HEK293 (cell line): ENCODE measurements around the gene ZNF280B.
"Not testable (repeated sequence)": the region's sequence is repeated elsewhere in the genome, so short reads cannot be mapped to it uniquely, and the experiment has no call there.

Experiments
- WT1 ChIP-seq: fragments of 450-650 bp; formaldehyde crosslinking; IDR thresholded peaks from 2 replicates; pipeline ENCODE4 v1.5.1; 2016; ENCODE audit warnings: missing biosample characterization, missing genetic modification characterization
- ZBTB49 ChIP-seq: fragments of 450-650 bp; formaldehyde crosslinking; IDR thresholded peaks from 2 replicates; pipeline ENCODE4 v1.5.1; 2016; ENCODE audit warnings: missing biosample characterization, missing genetic modification characterization, low read depth
- ZNF114 ChIP-seq: fragments of 450-650 bp; formaldehyde crosslinking; IDR thresholded peaks from 2 replicates; pipeline ENCODE4 v1.5.0; 2017; ENCODE audit warnings: missing biosample characterization, missing genetic modification characterization
- ZNF302 ChIP-seq: fragments of 450-650 bp; formaldehyde crosslinking; IDR thresholded peaks from 2 replicates; pipeline ENCODE4 v1.5.1; 2016; ENCODE audit warnings: missing biosample characterization, missing genetic modification characterization, low read depth
- ZNF416 ChIP-seq: fragments of 450-650 bp; formaldehyde crosslinking; IDR thresholded peaks from 2 replicates; pipeline ENCODE4 v1.5.1; 2016; ENCODE audit warnings: missing biosample characterization, missing genetic modification characterization
- ZSCAN4 ChIP-seq: fragments of 450-650 bp; formaldehyde crosslinking; IDR thresholded peaks from 2 replicates; pipeline ENCODE4 v1.5.1; 2017; ENCODE audit warnings: missing biosample characterization, missing genetic modification characterization
- TF ChIP-seq, protein P1 (sequence below): fragments of 450-650 bp; formaldehyde crosslinking; IDR thresholded peaks from 2 replicates; pipeline ENCODE4 v1.5.1; 2016; ENCODE audit warnings: missing biosample characterization, missing genetic modification characterization
- TF ChIP-seq, protein P2 (sequence below): fragments of 450-650 bp; formaldehyde crosslinking; IDR thresholded peaks from 2 replicates; pipeline ENCODE4 v1.5.1; 2016; ENCODE audit warnings: missing biosample characterization, missing genetic modification characterization

DNA sequence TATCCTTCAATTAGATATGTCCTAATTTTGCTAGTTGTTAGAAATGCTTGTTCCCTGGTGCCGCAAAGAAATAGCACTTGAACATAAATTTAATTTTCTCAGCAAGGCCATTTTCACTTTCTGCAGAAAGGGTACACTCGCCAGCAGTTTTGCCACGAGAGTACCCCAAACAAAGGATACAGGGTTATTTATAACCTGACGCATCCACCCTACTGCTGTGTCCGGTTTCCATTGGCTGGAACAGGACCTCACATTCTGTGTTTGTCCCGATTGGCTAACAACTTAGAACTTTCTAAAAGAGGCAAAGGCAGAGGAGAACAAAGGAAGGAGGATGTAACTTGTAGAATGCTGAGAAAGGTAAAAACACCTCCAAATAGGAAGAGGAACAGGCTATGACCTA, 1.4 kb upstream of the ZNF280B start:
- TF ChIP-seq, protein P1, sequence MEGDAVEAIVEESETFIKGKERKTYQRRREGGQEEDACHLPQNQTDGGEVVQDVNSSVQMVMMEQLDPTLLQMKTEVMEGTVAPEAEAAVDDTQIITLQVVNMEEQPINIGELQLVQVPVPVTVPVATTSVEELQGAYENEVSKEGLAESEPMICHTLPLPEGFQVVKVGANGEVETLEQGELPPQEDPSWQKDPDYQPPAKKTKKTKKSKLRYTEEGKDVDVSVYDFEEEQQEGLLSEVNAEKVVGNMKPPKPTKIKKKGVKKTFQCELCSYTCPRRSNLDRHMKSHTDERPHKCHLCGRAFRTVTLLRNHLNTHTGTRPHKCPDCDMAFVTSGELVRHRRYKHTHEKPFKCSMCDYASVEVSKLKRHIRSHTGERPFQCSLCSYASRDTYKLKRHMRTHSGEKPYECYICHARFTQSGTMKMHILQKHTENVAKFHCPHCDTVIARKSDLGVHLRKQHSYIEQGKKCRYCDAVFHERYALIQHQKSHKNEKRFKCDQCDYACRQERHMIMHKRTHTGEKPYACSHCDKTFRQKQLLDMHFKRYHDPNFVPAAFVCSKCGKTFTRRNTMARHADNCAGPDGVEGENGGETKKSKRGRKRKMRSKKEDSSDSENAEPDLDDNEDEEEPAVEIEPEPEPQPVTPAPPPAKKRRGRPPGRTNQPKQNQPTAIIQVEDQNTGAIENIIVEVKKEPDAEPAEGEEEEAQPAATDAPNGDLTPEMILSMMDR (tag by site-specific recombination), result not testable (repeated sequence)
- not testable (repeated sequence) for TF ChIP-seq ZSCAN4 (tag by site-specific recombination); WT1 (tag by site-specific recombination); ZNF114; ZBTB49 (tag by site-specific recombination); ZNF416 (tag by site-specific recombination); ZNF302 (tag by site-specific recombination)
- TF ChIP-seq, protein P2, sequence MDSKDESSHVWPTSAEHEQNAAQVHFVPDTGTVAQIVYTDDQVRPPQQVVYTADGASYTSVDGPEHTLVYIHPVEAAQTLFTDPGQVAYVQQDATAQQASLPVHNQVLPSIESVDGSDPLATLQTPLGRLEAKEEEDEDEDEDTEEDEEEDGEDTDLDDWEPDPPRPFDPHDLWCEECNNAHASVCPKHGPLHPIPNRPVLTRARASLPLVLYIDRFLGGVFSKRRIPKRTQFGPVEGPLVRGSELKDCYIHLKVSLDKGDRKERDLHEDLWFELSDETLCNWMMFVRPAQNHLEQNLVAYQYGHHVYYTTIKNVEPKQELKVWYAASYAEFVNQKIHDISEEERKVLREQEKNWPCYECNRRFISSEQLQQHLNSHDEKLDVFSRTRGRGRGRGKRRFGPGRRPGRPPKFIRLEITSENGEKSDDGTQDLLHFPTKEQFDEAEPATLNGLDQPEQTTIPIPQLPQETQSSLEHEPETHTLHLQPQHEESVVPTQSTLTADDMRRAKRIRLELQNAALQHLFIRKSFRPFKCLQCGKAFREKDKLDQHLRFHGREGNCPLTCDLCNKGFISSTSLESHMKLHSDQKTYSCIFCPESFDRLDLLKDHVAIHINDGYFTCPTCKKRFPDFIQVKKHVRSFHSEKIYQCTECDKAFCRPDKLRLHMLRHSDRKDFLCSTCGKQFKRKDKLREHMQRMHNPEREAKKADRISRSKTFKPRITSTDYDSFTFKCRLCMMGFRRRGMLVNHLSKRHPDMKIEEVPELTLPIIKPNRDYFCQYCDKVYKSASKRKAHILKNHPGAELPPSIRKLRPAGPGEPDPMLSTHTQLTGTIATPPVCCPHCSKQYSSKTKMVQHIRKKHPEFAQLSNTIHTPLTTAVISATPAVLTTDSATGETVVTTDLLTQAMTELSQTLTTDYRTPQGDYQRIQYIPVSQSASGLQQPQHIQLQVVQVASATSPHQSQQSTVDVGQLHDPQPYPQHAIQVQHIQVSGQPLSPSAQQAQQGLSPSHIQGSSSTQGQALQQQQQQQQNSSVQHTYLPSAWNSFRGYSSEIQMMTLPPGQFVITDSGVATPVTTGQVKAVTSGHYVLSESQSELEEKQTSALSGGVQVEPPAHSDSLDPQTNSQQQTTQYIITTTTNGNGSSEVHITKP (tag by site-specific recombination), result not testable (repeated sequence)
